D721Med (cell line): ENCODE results near the gene POU2F1.

Experiments used
- DNase-seq: peaks from one replicate; pipeline ENCODE4 v3.0.0; 2011; ENCODE audit warnings: low spot score; ENCODE audit not compliant: insufficient read length
- FAIRE-seq: peaks from 2 replicates; lab custom pipeline; 2011; peaks lifted over from hg19 to GRCh38; lab: Jason Lieb, UNC
- CTCF ChIP-seq: IDR thresholded peaks from 2 replicates; pipeline ENCODE4 v1.5.1; 2012; ENCODE audit warnings: mild to moderate bottlenecking, control low read depth; ENCODE audit not compliant: insufficient read depth; ENCODE audit errors: missing control alignments

The POU2F1 gene

GRCh38 chr1:167454894-167455785 is 234.5 kb downstream of the POU2F1 start:
- DNase-seq (no peak), FAIRE-seq (no peak)
- no peak for TF ChIP-seq CTCF

GRCh38 chr1:167455786-167456446 is 235.2 kb downstream of the POU2F1 start:
- DNase-seq (no peak), FAIRE-seq (no peak)
- no peak for TF ChIP-seq CTCF

GRCh38 chr1:167456524-167456923 is 235.8 kb downstream of the POU2F1 start:
- TF ChIP-seq CTCF, result no peak
- no peak for DNase-seq
- no peak for FAIRE-seq

GRCh38 chr1:167456926-167457325 is 236.2 kb downstream of the POU2F1 start:
- TF ChIP-seq CTCF, result no peak
- DNase-seq (no peak), FAIRE-seq (no peak)

- FAIRE-seq (no peak), DNase-seq (no peak)
Measured at GRCh38 chr1:167457936-167458584, 237.4 kb downstream of the POU2F1 start.

GRCh38 chr1:167460836-167461235 is 240.2 kb downstream of the POU2F1 start:
- no peak for DNase-seq
- FAIRE-seq, result no peak
- no peak for TF ChIP-seq CTCF

More at GRCh38 chr1:167457936-167458584, 237.4 kb downstream of the POU2F1 start:
- no peak for TF ChIP-seq CTCF
